CD4-positive, alpha-beta T cell treated with Interleukin-1 beta for 1 hour (primary cell): Measurements from ENCODE around the gene TP63.
"Not testable (repeated sequence)": the region's sequence is repeated elsewhere in the genome, so short reads cannot be mapped to it uniquely, and the experiment has no call there.

Experiments
- DNase-seq, 2 donors: peaks; one replicate each; pipeline ENCODE4 v3.0.0-alpha.2; 2020 to 2022

TP63 gene

GRCh38 chr3:189734061-189734460 lies 102.9 kb downstream of the TP63 start:
- DNase-seq: no peak

- DNase-seq: no peak
These were observed 104.7 kb downstream of the TP63 start for GRCh38 chr3:189735913-189736312.

GRCh38 chr3:189737071-189737470 lies 105.9 kb downstream of the TP63 start:
- DNase-seq: no peak

DNA sequence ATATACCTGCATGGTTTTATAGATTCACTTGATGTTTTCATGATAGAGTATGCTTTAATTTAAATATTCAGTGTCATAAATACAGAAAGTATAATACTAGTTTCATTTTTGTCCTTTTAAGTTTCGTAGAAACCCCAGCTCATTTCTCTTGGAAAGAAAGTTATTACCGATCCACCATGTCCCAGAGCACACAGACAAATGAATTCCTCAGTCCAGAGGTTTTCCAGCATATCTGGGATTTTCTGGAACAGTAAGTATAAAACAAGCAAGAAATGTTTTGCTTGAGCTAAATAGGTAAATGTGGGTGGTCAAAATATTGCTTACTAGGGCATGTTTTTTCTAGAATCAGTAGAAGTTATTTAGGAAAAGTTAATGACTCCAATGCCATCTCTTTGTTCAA lies 106.4 kb downstream of the TP63 start:
- no peak for DNase-seq

GRCh38 chr3:189739378-189739777 lies 108.2 kb downstream of the TP63 start:
- DNase-seq: no peak

GRCh38 chr3:189740156-189740555 lies 109.0 kb downstream of the TP63 start:
- no peak for DNase-seq

GRCh38 chr3:189744235-189744634 lies 113.0 kb downstream of the TP63 start:
- DNase-seq: no peak

DNA sequence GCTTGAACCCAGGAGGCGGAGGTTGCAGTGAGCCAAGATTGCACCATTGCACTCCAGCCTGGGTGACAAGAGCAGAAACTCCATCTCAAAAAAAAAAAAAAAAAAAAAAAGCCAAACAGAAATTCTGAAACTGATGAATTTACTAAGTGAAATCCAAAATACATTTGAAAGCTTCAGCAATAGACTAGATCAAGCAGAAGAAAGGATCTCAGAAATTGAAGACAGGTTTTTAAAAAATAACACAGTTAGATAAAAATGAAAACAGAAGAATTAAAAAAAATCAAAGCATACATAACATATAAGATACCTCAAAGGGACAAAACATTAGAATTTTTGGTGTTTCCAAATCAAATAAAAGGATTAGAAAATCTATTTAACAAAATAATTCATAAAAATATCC lies 114.4 kb downstream of the TP63 start:
- DNase-seq: no peak

GRCh38 chr3:189748046-189748445 lies 116.9 kb downstream of the TP63 start:
- no peak for DNase-seq

GRCh38 chr3:189750972-189751371 lies 119.8 kb downstream of the TP63 start:
- DNase-seq: not testable (repeated sequence)

DNA sequence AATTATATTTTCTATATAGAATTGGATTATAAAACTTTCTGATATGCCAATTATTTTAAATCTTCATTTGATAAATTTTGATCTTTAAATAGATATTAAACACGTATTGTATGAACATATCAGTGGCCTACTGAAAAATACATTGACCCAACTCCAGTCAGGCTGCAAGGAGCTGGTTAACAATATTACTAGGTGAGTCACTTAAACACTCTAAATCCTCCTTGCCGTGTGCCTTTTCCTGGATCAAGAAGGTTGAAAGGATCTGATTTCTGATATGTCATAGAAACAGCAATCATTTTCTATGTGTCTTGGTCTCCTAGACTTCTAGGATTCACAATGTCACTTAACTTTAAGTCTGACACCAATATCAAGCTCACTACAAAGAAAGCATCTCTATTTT lies 123.2 kb downstream of the TP63 start:
- no peak for DNase-seq

- DNase-seq: no peak
These were observed 125.4 kb downstream of the TP63 start for GRCh38 chr3:189756582-189757078.

DNA sequence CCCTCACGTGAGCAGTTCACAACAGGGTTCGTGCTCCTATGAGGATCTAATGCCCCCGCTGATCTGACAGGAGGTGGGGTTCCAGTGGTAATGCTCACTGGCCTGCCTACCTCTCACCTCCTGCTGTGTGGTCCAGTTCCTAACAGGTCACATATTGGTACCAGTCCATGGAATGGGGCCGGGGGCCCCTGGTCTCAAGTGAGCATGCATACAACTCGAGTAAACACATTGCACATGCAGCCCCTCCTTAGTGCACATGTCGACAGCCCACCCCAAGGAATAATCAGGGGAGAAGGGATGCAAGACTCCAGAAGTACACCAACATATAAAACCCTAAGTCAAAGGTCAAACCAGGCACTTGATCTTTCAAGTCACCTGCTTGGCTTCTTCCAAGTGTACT lies 127.0 kb downstream of the TP63 start:
- no peak for DNase-seq

- no peak for DNase-seq
These were observed 135.2 kb downstream of the TP63 start for GRCh38 chr3:189766416-189766815.

DNA sequence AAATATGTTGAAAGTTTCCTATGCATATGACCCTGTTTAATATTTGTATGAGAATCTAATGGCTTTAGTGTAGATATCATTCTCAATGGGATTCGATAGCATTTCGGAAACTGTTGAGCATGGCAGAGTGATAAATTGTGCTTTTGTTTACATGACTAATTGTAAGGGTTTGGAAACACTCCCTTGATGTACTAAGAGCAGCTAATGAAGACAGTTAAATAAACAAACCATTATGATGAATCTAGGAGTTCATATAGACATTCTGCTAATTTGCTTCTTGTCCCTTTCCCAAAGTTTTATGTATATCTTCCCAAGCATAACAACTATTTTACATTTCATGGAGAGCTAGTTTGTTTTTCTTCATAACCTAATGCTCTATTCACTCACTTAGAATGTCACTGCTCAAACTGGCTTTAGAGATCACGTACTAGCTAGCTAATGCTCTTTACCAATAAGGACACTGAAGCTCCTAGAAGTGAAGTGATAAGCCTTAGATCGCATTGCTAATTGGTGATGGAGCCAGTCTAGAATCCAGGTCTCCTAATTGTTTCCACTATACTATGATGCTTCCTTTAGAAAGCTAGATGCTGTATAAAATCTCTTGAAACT lies 140.8 kb downstream of the TP63 start:
- no peak for DNase-seq

DNA sequence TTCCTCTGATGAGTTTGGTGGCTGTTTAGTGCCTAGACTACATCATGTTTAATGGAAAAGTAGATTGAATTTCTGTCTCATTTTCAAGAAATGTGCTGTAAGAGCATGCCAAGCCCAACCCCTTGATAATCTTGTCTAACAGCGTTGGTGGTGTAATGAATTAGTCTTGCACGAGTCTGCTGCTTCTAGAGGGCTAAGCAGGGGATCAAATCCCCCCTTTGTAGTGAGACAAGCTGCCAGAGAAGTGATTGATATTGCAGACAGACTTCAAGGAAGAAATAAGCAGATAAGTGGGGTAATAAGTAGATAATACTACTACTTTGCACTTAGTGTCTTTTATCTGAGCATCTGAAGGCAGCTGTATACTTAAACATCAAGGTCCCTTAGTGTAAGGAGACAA lies 141.4 kb downstream of the TP63 start:
- DNase-seq: no peak

GRCh38 chr3:189773056-189773455 lies 141.9 kb downstream of the TP63 start:
- DNase-seq: no peak

DNA sequence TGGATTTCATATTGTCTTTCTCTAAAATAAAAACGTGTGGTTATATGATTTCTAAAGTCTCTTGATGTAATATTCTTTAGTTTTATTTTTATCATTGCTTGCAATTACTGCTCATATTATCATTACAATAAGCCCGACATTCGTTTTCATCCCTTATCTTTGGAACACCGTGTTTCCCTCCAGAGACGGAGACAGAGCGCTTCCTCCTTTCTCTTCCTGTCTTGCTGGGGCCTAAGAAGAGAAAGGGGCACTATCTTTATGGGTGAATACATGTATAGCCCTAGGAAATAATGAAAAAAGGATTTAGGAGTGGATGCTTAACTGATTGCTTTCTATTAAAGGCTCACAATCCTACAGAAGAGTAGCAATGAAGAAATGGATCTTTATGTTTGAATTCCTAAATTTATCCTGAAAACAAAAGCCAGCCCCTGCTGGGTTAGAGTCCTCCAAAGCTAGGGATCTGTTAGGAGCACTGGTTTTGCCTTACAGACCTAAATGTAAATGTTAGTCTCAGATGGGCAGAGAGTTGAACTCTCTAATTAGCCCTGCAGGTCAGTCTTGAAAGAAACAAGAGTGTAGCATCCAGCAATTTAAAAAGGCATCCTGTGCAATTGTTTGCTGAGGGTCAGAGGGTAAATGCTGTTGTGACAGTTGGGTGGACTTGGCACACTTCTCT lies 145.1 kb downstream of the TP63 start:
- DNase-seq: no peak

- DNase-seq: no peak
These were observed 147.3 kb downstream of the TP63 start for GRCh38 chr3:189778340-189778950.

- DNase-seq: no peak
These were observed 148.0 kb downstream of the TP63 start for GRCh38 chr3:189779166-189779565.

GRCh38 chr3:189780546-189781270 lies 149.5 kb downstream of the TP63 start:
- DNase-seq: no peak

DNA sequence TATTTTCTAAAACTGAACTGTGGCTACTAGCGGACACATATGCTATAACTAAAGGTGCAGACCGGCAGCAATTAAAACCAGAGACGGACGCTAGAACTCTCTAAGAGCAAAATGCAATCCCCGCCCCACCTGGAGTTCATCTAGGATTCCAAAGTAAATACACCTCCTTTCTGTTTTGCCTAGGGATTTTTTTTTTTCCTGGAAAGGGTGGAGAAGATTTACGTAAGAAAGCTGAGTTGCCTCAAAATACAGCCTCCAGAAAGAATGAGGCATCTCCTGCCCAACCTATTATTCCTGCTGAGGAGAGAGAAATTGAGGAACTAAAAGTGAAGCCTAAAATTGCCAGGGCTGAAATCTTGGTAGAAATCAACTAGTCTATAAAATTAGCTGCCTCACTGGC lies 150.2 kb downstream of the TP63 start:
- DNase-seq: no peak

GRCh38 chr3:189786479-189787064 lies 155.4 kb downstream of the TP63 start:
- no peak for DNase-seq
